Smooth muscle cell (in vitro differentiated cells): Measurements from ENCODE around the gene CBY2. TPM values are rescaled to one million over a fixed set of nuclear protein-coding genes. Genes with fewer than 3 reads are reported as not detected.

Source experiments
- DNase-seq: peaks from one replicate; lab custom pipeline; 2025; ENCODE audit not compliant: unreplicated experiment; lab: John Stamatoyannopoulos, UW
- H2AFZ ChIP-seq: fragments of 200-600 bp; sonication (generic); 2 replicates; pipeline ENCODE4 v1.6.0; 2016; ENCODE audit warnings: antibody characterized with exemption, low read depth, mild to moderate bottlenecking
- H3F3A ChIP-seq: fragments of 200-600 bp; sonication (generic); 2 replicates; pipeline ENCODE4 v1.6.0; 2017; ENCODE audit warnings: antibody characterized with exemption, low read depth
- H3K27ac ChIP-seq: fragments of 200-600 bp; sonication (generic); 2 replicates; pipeline ENCODE4 v1.5.1; 2016; ENCODE audit warnings: low read depth, mild to moderate bottlenecking
- H3K27me3 ChIP-seq: fragments of 200-600 bp; sonication (generic); 2 replicates; pipeline ENCODE4 v1.6.1; 2016; ENCODE audit warnings: low read depth, mild to moderate bottlenecking
- H3K36me3 ChIP-seq: fragments of 200-600 bp; sonication (generic); 2 replicates; pipeline ENCODE4 v1.5.1; 2016; ENCODE audit warnings: low read depth
- H3K4me1 ChIP-seq: fragments of 200-600 bp; sonication (generic); 2 replicates; pipeline ENCODE4 v1.5.1; 2016; ENCODE audit warnings: low read depth
- H3K4me2 ChIP-seq: fragments of 200-600 bp; sonication (generic); 2 replicates; pipeline ENCODE4 v1.6.0; 2016; ENCODE audit warnings: mild to moderate bottlenecking
- H3K4me3 ChIP-seq: fragments of 200-600 bp; sonication (generic); 2 replicates; pipeline ENCODE4 v1.5.1; 2016; ENCODE audit warnings: mild to moderate bottlenecking
- H3K79me2 ChIP-seq: fragments of 200-600 bp; sonication (generic); 2 replicates; pipeline ENCODE4 v1.6.0; 2016; ENCODE audit warnings: low read depth, mild to moderate bottlenecking
- H3K9ac ChIP-seq: fragments of 200-600 bp; sonication (generic); 2 replicates; pipeline ENCODE4 v1.6.0; 2016; ENCODE audit warnings: low read depth
- H3K9me3 ChIP-seq: fragments of 200-600 bp; sonication (generic); replicated peaks from 2 replicates; pipeline ENCODE4 v1.5.1; 2016; ENCODE audit warnings: low read depth
- H4K20me1 ChIP-seq: fragments of 200-600 bp; sonication (generic); 2 replicates; pipeline ENCODE4 v1.6.0; 2016; ENCODE audit warnings: low read depth
- WGBS: methylation state at CpG from one replicate; pipeline ENCODE4 v1.1.7; 2016; ENCODE audit warnings: low lambda C conversion rate; 5-methylcytosine and 5-hydroxymethylcytosine counted together
- polyA plus RNA-seq: library from polyadenylated mRNA; unstranded; fragments of >200 nt; fragmentation: Nextera tagmentation; extraction: Ambion mirVana; gene quantifications from 2 replicates; pipeline ENCODE4 v1.2.1, GENCODE V29; 2016
- total RNA-seq: library from RNA; depleted of rRNA; stranded (reverse); fragments of >200 nt; gene quantifications from 2 replicates; pipeline ENCODE4 v1.2.3, GENCODE V29; 2014
- TF ChIP-seq, protein P1 (sequence below): fragments of 200-600 bp; sonication (generic); IDR thresholded peaks from 2 replicates; pipeline ENCODE4 v1.5.1; 2017; ENCODE audit warnings: borderline replicate concordance, mild to moderate bottlenecking, antibody characterized with exemption; ENCODE audit not compliant: insufficient read depth, poor library complexity, severe bottlenecking

CBY2 gene
- total and polyA plus RNA-seq, 2 experiments from 2014 or later: not detected

DNA sequence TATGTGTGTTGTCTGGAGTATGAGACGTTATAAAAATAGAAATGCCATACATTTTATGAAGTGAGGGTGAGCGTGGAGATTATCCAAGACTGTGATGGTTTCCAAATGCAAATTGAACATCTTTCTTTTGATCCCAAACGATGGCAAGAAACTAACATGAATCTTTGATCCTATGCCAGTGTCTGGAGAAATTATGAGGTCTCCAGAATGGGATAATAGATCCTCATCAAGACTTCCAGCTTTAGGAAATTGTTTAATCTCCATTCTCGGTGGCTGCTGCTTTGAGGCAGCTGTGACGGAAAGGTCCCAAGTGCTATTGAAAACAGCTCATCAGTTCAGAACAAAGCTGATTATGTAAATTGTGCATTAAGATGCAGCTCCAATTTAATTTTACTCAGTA is 30.8 kb downstream of the CBY2 start:
- Histone ChIP-seq H3K4me1 (no peaks in the 10 kb centered on the region), H3K9me3 (no peaks in the 10 kb centered on the region), H3K27me3 (peaks cover 86% of the 10 kb centered on the region), H3K36me3 (no peaks in the 10 kb centered on the region), H2AFZ (no peak overlapping the region), H3K27ac (no peak overlapping the region), H3F3A (no peaks in the 10 kb centered on the region), H4K20me1 (no peaks in the 10 kb centered on the region), H3K4me3 (no peak overlapping the region), H3K4me2 (no peak overlapping the region), H3K9ac (no peak overlapping the region), H3K79me2 (no peaks in the 10 kb centered on the region)
- DNase-seq: no peak
- 69% methylated on average over 5 of the region's 5 CpGs for WGBS
- TF ChIP-seq, protein P1, sequence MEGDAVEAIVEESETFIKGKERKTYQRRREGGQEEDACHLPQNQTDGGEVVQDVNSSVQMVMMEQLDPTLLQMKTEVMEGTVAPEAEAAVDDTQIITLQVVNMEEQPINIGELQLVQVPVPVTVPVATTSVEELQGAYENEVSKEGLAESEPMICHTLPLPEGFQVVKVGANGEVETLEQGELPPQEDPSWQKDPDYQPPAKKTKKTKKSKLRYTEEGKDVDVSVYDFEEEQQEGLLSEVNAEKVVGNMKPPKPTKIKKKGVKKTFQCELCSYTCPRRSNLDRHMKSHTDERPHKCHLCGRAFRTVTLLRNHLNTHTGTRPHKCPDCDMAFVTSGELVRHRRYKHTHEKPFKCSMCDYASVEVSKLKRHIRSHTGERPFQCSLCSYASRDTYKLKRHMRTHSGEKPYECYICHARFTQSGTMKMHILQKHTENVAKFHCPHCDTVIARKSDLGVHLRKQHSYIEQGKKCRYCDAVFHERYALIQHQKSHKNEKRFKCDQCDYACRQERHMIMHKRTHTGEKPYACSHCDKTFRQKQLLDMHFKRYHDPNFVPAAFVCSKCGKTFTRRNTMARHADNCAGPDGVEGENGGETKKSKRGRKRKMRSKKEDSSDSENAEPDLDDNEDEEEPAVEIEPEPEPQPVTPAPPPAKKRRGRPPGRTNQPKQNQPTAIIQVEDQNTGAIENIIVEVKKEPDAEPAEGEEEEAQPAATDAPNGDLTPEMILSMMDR: no peak

DNA sequence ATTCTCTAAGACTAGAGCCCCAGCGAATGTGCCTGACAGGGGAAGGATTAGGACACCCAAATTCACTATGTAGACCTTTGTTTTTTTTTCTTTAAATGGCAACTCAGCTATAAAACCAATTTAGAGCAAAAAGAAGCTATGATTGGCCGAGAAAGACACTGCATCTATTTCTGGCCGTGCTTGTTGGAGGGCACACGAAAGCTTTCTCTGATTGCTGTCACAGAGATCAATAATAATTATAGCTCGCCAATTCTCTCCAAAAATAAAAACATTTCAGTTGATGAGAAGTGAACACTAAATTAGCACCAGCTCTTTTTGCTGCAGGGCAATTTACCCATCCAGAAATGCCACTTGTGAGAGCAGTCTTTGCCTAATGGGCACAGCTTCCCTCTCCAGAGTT is 31.2 kb downstream of the CBY2 start:
- H3K27me3 ChIP-seq: peaks cover 91% of the 10 kb centered on the region
- H3K4me3 ChIP-seq: no peak overlapping the region
- no peaks in the 10 kb centered on the region for H4K20me1 ChIP-seq
- H3K27ac ChIP-seq: no peak overlapping the region
- H3K9me3 ChIP-seq: no peaks in the 10 kb centered on the region
- TF ChIP-seq, protein P1: no peak
- H3K4me1 ChIP-seq: no peaks in the 10 kb centered on the region
- WGBS: 84% methylated on average over 5 of the region's 5 CpGs
- H3K79me2 ChIP-seq: no peaks in the 10 kb centered on the region
- no peak for DNase-seq
- H3K36me3 ChIP-seq: no peaks in the 10 kb centered on the region
- no peak overlapping the region for H2AFZ ChIP-seq
- H3K4me2 ChIP-seq: no peak overlapping the region
- no peak overlapping the region for H3K9ac ChIP-seq
- no peaks in the 10 kb centered on the region for H3F3A ChIP-seq

DNA sequence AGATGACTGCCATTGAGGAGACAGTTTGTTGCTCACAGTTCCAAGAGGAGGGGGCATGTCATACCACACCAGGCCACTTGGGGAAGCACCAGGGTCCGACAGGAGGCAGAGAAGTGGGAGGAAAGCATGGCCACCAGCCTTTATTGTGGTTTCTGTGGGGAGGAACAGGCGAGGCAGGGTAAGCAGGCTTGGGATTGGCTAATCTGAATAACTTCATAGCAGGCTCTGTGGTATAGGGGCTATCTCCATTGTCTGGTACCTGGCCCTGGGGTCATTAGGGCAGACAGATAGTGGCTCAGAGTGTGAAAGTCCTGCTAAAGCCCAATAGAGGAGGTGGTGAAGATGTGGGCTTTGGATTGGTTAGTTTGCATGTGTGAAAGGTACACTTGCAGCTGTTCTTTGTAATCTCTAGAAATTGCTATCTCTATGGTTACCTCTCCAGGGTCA is 35.5 kb downstream of the CBY2 start:
- no peak for DNase-seq
- no peaks in the 10 kb centered on the region for H3F3A ChIP-seq
- TF ChIP-seq, protein P1: peak; percentile 20
- 39% methylated on average over 2 of the region's 2 CpGs for WGBS
- H4K20me1 ChIP-seq: no peaks in the 10 kb centered on the region
- H3K79me2 ChIP-seq: no peaks in the 10 kb centered on the region
- no peaks in the 10 kb centered on the region for H3K9me3 ChIP-seq
- no peak overlapping the region for H2AFZ ChIP-seq
- peaks cover 93% of the 10 kb centered on the region for H3K27me3 ChIP-seq
- H3K4me2 ChIP-seq: no peak overlapping the region
- H3K9ac ChIP-seq: no peak overlapping the region
- no peak overlapping the region for H3K27ac ChIP-seq
- no peaks in the 10 kb centered on the region for H3K36me3 ChIP-seq
- no peak overlapping the region for H3K4me3 ChIP-seq
- no peaks in the 10 kb centered on the region for H3K4me1 ChIP-seq

DNA sequence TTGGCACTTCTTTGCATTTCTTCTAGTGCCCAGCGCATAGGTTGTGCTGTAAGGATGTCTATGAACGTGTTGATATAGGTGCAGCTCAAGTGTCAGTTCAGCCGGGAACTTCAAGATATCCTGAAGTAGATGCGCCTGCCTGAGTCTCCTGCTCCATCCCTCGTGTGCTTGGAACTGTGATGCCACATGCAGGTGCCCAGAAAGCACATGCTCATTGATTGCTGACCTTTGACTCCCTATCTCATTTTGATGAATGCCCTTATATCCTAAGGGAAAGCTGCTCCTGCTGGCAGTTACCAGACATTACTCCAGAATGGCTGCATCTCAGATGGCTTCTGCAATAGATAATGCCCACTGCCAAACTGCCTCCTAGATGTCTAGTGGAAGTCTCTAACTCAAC is 40.9 kb downstream of the CBY2 start:
- no peak for DNase-seq
- Histone ChIP-seq H3K9ac (no peak overlapping the region), H3K4me2 (no peak overlapping the region), H3K27me3 (peaks cover 91% of the 10 kb centered on the region), H3K79me2 (no peaks in the 10 kb centered on the region), H4K20me1 (no peaks in the 10 kb centered on the region), H3F3A (no peaks in the 10 kb centered on the region), H3K36me3 (no peaks in the 10 kb centered on the region), H3K27ac (no peak overlapping the region), H3K4me3 (no peak overlapping the region), H3K9me3 (no peaks in the 10 kb centered on the region), H2AFZ (no peak overlapping the region), H3K4me1 (no peaks in the 10 kb centered on the region)
- 93% methylated on average over 5 of the region's 5 CpGs for WGBS
- TF ChIP-seq, protein P1: no peak
